ENCODE measurements around the gene TPRA1.

- TF ChIP-seq CTCF (conservative IDR thresholded peaks at IDR 0.05 in 1 of 2, IDR thresholded peaks at IDR 0.05 in 1 of 2; ENCODE audit: low read depth in 1 of 2, low read length in 2 of 2) = no peak
- no peak for TF ChIP-seq EZH2 (IDR thresholded peaks at IDR 0.05; ENCODE audit: low read length, missing control alignments)
Measured at GRCh38 chr3:127539366-127540060, 51.0 kb downstream of the TPRA1 start.
